SK-N-SH (cell line): ENCODE data around the gene TRIP4. TPM values are rescaled to one million over a fixed set of nuclear protein-coding genes. Genes with fewer than 3 reads are reported as not detected.
A peak's percentile ranks its signal among the peaks of the same experiment; 100 is the strongest.

Experiments used
- CTCF ChIA-PET: fragments of 300-600, 350-600 bp; formaldehyde crosslinking; extraction: SDS; loops from one replicate; lab custom pipeline; 2021; lab: Yijun Ruan, JAX
- POLR2A ChIA-PET: fragments of 350-600 bp; sonication (Branson Sonifier 250); formaldehyde crosslinking; extraction: SDS; loops from one replicate; lab custom pipeline; 2020; ENCODE audit warnings: antibody characterized with exemption, inconsistent platforms; lab: Yijun Ruan, JAX
- DNase-seq: peaks from one replicate; pipeline ENCODE4 v3.0.0; 2012
- H2AFZ ChIP-seq: fragments of 200-600 bp; sonication (generic); 2 replicates; pipeline ENCODE4 v1.8.1; 2016; ENCODE audit warnings: antibody characterized with exemption, mild to moderate bottlenecking, low read depth
- H3F3A ChIP-seq: fragments of 200-600 bp; sonication (generic); replicated peaks from 2 replicates; pipeline ENCODE3; 2016; ENCODE audit warnings: antibody characterized with exemption, mild to moderate bottlenecking; ENCODE audit not compliant: insufficient read depth
- H3K27ac ChIP-seq, 2 experiments: fragments of 200-500 bp in 1 of 2; fragments of 200-600 bp in 1 of 2; sonication (Bioruptor generic) in 1 of 2; sonication (generic), shearing (Covaris generic) in 1 of 2; 2 replicates each; pipeline versions ENCODE4 v1.5.1 to v1.6.1; 2014 to 2016; ENCODE audit warnings: low read depth in 2 of 2, inconsistent platforms in 1 of 2, low read length in 1 of 2, mild to moderate bottlenecking in 1 of 2, mixed read lengths in 1 of 2
- H3K27me3 ChIP-seq: fragments of 200-600 bp; sonication (generic), shearing (Covaris generic); 2 replicates; pipeline ENCODE4 v1.6.1; 2016; ENCODE audit warnings: mixed run types; ENCODE audit not compliant: insufficient read depth
- H3K36me3 ChIP-seq, 2 experiments: fragments of 200-500 bp in 1 of 2; fragments of 200-600 bp in 1 of 2; sonication (Bioruptor generic) in 1 of 2; sonication (generic) in 1 of 2; replicated peaks in 1 of 2; 2 replicates each; pipeline versions ENCODE3 to v1.5.1; 2014 to 2016; ENCODE audit warnings: low read length in 1 of 2, mild to moderate bottlenecking in 1 of 2; ENCODE audit not compliant: insufficient read depth in 2 of 2, control insufficient read depth in 1 of 2
- H3K4me1 ChIP-seq, 2 experiments: fragments of 200-500 bp in 1 of 2; fragments of 200-600 bp in 1 of 2; sonication (Bioruptor generic) in 1 of 2; sonication (generic), shearing (Covaris generic) in 1 of 2; 2 replicates each; pipeline versions ENCODE4 v1.5.1 to v1.6.1; 2014 to 2016; ENCODE audit warnings: low read depth in 1 of 2, low read length in 1 of 2, mixed run types in 1 of 2; ENCODE audit not compliant: insufficient read depth in 2 of 2, control insufficient read depth in 1 of 2
- H3K4me2 ChIP-seq: fragments of 200-600 bp; sonication (generic), shearing (Covaris generic); 2 replicates; pipeline ENCODE4 v1.6.1; 2017; ENCODE audit warnings: mixed run types
- H3K4me3 ChIP-seq, 2 experiments: fragments of 200-500 bp in 1 of 2; fragments of 200-600 bp in 1 of 2; sonication (Bioruptor generic) in 1 of 2; sonication (generic), shearing (Covaris generic) in 1 of 2; 2 replicates each; pipeline versions ENCODE4 v1.5.1 to v1.8.1; 2014 to 2016; ENCODE audit warnings: low read depth in 2 of 2, inconsistent platforms in 1 of 2, low read length in 1 of 2, mild to moderate bottlenecking in 1 of 2, mixed read lengths in 1 of 2, moderate library complexity in 1 of 2
- H3K79me2 ChIP-seq: fragments of 200-600 bp; sonication (generic); 2 replicates; pipeline ENCODE4 v1.8.1; 2017; ENCODE audit warnings: mild to moderate bottlenecking; ENCODE audit not compliant: insufficient read depth
- H3K9ac ChIP-seq: fragments of 200-600 bp; sonication (generic); 2 replicates; pipeline ENCODE4 v1.6.1; 2017; ENCODE audit warnings: mixed run types
- H3K9me2 ChIP-seq: fragments of 200-600 bp; sonication (generic); 2 replicates; pipeline ENCODE4 v1.6.1; 2017; ENCODE audit warnings: mixed run types
- H3K9me3 ChIP-seq: fragments of 200-600 bp; sonication (generic); 2 replicates; pipeline ENCODE4 v1.6.1; 2017; ENCODE audit warnings: mixed run types, mild to moderate bottlenecking, moderate library complexity
- H4K20me1 ChIP-seq: fragments of 200-600 bp; sonication (generic); 2 replicates; pipeline ENCODE4 v1.6.1; 2017; ENCODE audit warnings: mild to moderate bottlenecking, mixed run types; ENCODE audit not compliant: insufficient read depth
- ELF1 ChIP-seq: IDR thresholded peaks from 2 replicates; pipeline ENCODE4 v1.4.0; 2012
- EP300 ChIP-seq, 2 experiments: IDR thresholded peaks; 2 replicates each; pipeline versions ENCODE4 v1.4.0 to v1.6.1; 2012; ENCODE audit warnings: borderline replicate concordance in 1 of 2, low read depth in 1 of 2, low read length in 1 of 2
- GABPA ChIP-seq: IDR thresholded peaks from 2 replicates; pipeline ENCODE4 v1.4.0; 2012; ENCODE audit warnings: low read depth, mild to moderate bottlenecking
- NRF1 ChIP-seq: IDR thresholded peaks from 2 replicates; pipeline ENCODE4 v1.6.1; 2012; ENCODE audit warnings: low read depth, mild to moderate bottlenecking, low read length
- RAD21 ChIP-seq: IDR thresholded peaks from 2 replicates; pipeline ENCODE4 v1.6.1; 2012; ENCODE audit warnings: mild to moderate bottlenecking, low read length
- TEAD4 ChIP-seq: IDR thresholded peaks from 2 replicates; pipeline ENCODE4 v1.4.0; 2012; ENCODE audit warnings: mild to moderate bottlenecking, borderline replicate concordance; ENCODE audit not compliant: insufficient read depth
- WGBS: methylation state at CpG from one replicate; pipeline ENCODE4 v1.1.6; 2017; ENCODE audit warnings: low lambda C conversion rate; 5-methylcytosine and 5-hydroxymethylcytosine counted together
- polyA plus RNA-seq, 3 experiments: library from polyadenylated mRNA; depleted of rRNA; stranded (reverse); fragments of >200 nt; gene quantifications; 2 replicates each; pipeline ENCODE4 v1.2.3, GENCODE V29; 2012
- TF ChIP-seq, protein P1 (sequence below): fragments of 150-350 bp; IDR thresholded peaks from 2 replicates; pipeline ENCODE4 v1.6.1; 2016; ENCODE audit warnings: mild to moderate bottlenecking, low read depth, low read length
- TF ChIP-seq, protein P2 (sequence below): IDR thresholded peaks from 2 replicates; pipeline ENCODE4 v1.4.0; 2012; ENCODE audit warnings: low read depth, borderline replicate concordance
- TF ChIP-seq, protein P3 (sequence below): IDR thresholded peaks from 2 replicates; pipeline ENCODE4 v1.4.0; 2012; ENCODE audit warnings: low read depth
- TF ChIP-seq, protein P4 (sequence below): IDR thresholded peaks from 2 replicates; pipeline ENCODE4 v1.6.1; 2012; ENCODE audit warnings: mild to moderate bottlenecking, low read depth, low read length, moderate library complexity

TRIP4 gene
- polyA plus RNA-seq, 1 of the 3 experiments (the other 2 are of a cell fraction) = 14.5 TPM

DNA sequence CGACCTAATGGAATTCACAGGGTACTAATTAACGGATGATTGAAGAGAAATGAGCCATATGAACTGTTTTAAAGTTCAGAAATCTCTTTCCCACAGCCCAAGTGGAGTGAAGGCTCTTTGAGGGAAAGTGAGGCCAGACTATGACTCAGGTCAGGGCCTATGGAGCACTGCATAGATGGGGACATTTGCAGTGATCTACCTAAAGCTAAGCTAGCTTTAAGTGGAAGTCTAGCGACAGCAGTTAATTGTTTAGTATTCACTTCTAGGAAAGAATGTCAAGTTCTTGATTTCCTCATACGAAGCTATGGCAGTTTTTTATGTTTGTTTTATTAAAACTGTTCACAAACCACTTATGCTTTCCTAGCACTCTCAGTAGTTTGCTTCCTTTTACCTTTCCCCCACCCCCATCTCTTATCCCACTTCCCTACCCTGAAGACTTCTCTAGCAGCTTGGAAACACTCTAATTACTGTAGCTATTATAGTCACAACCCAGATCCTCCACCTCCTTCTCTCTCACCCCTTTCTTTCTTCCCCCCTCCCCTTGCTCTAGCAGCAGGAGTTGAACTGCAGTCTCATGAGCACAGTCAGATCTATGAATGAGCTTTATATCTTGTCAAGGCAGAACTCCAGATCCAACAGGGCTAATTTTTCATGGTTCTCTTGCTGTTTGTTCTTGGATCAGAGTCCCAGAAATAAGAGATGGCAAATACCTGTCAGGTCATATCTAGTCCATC is 78.9 kb downstream of the TRIP4 start:
- DNase-seq = no peak
- no peak overlapping the region for H3K4me3 ChIP-seq
- H3K27me3 ChIP-seq = no peaks in the 10 kb centered on the region
- H3K36me3 ChIP-seq = peaks cover 2 to 23% of the 10 kb centered on the region in 2 experiments
- POLR2A ChIA-PET = no interaction called here
- H2AFZ ChIP-seq = no peak overlapping the region
- peaks cover 89% of the 10 kb centered on the region for H4K20me1 ChIP-seq
- 86% methylated on average over 4 of the region's 4 CpGs for WGBS
- no peaks in the 10 kb centered on the region for H3K9me3 ChIP-seq
- TF ChIP-seq RAD21 (no peak), EP300 (IDR thresholded peaks at IDR 0.05; ENCODE audit: borderline replicate concordance in 1 of 2, low read depth in 1 of 2, low read length in 1 of 2) (no peak), TEAD4 (no peak), NRF1 (no peak), ELF1 (no peak), GABPA (no peak)
- TF ChIP-seq, protein P1, sequence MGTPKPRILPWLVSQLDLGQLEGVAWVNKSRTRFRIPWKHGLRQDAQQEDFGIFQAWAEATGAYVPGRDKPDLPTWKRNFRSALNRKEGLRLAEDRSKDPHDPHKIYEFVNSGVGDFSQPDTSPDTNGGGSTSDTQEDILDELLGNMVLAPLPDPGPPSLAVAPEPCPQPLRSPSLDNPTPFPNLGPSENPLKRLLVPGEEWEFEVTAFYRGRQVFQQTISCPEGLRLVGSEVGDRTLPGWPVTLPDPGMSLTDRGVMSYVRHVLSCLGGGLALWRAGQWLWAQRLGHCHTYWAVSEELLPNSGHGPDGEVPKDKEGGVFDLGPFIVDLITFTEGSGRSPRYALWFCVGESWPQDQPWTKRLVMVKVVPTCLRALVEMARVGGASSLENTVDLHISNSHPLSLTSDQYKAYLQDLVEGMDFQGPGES = no peak
- TF ChIP-seq, protein P2, sequence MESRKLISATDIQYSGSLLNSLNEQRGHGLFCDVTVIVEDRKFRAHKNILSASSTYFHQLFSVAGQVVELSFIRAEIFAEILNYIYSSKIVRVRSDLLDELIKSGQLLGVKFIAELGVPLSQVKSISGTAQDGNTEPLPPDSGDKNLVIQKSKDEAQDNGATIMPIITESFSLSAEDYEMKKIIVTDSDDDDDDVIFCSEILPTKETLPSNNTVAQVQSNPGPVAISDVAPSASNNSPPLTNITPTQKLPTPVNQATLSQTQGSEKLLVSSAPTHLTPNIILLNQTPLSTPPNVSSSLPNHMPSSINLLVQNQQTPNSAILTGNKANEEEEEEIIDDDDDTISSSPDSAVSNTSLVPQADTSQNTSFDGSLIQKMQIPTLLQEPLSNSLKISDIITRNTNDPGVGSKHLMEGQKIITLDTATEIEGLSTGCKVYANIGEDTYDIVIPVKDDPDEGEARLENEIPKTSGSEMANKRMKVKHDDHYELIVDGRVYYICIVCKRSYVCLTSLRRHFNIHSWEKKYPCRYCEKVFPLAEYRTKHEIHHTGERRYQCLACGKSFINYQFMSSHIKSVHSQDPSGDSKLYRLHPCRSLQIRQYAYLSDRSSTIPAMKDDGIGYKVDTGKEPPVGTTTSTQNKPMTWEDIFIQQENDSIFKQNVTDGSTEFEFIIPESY = no peak
- TF ChIP-seq, protein P3, sequence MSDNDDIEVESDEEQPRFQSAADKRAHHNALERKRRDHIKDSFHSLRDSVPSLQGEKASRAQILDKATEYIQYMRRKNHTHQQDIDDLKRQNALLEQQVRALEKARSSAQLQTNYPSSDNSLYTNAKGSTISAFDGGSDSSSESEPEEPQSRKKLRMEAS = no peak
- TF ChIP-seq, protein P4, sequence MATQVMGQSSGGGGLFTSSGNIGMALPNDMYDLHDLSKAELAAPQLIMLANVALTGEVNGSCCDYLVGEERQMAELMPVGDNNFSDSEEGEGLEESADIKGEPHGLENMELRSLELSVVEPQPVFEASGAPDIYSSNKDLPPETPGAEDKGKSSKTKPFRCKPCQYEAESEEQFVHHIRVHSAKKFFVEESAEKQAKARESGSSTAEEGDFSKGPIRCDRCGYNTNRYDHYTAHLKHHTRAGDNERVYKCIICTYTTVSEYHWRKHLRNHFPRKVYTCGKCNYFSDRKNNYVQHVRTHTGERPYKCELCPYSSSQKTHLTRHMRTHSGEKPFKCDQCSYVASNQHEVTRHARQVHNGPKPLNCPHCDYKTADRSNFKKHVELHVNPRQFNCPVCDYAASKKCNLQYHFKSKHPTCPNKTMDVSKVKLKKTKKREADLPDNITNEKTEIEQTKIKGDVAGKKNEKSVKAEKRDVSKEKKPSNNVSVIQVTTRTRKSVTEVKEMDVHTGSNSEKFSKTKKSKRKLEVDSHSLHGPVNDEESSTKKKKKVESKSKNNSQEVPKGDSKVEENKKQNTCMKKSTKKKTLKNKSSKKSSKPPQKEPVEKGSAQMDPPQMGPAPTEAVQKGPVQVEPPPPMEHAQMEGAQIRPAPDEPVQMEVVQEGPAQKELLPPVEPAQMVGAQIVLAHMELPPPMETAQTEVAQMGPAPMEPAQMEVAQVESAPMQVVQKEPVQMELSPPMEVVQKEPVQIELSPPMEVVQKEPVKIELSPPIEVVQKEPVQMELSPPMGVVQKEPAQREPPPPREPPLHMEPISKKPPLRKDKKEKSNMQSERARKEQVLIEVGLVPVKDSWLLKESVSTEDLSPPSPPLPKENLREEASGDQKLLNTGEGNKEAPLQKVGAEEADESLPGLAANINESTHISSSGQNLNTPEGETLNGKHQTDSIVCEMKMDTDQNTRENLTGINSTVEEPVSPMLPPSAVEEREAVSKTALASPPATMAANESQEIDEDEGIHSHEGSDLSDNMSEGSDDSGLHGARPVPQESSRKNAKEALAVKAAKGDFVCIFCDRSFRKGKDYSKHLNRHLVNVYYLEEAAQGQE = no peak
- TF ChIP-seq, all 33 proteins: peak for 0
- Histone ChIP-seq H3K4me1 (peaks cover 13 to 15% of the 10 kb centered on the region in 2 experiments; a peak in 3 of 4 replicates), H3K9me2 (no peaks in the 10 kb centered on the region), H3K9ac (no peak overlapping the region), H3K79me2 (peaks cover 100% of the 10 kb centered on the region), H3F3A (peaks cover 10% of the 10 kb centered on the region), H3K4me2 (0 out of 2 replicates have a peak overlapping the region, but pooled peaks have one; percentile 10), H3K27ac (no peak overlapping the region)
- CTCF ChIA-PET = no interaction called here
